ENCODE results near the gene VMP1. TPM values are rescaled to one million over a fixed set of nuclear protein-coding genes. Genes with fewer than 3 reads are reported as not detected.
A peak's percentile ranks its signal among the peaks of the same experiment; 100 is the strongest.
"Not testable (repeated sequence)": the region's sequence is repeated elsewhere in the genome, so short reads cannot be mapped to it uniquely, and the experiment has no call there.

Gene VMP1
- total RNA-seq, 1 donor from 2014 or later, result 183 TPM

- H3K27me3 ChIP-seq, result no peaks in the 10 kb centered on the region
- H3K9me3 ChIP-seq, result no peaks in the 10 kb centered on the region
- intact Hi-C loops (cut with DNase I), result no loop called here
- H3K4me1 ChIP-seq, result peaks cover 0 to 40% of the 10 kb centered on the region in 2 donors
- H3K4me3 ChIP-seq, result no peak overlapping the region
- H3K36me3 ChIP-seq, result no peaks in the 10 kb centered on the region
- TF ChIP-seq CTCF (IDR thresholded peaks at IDR 0.05), result no peak
- peak overlapping the region; percentile 60 to 63 for H3K27ac ChIP-seq
- peak in 1 of 2 donors; percentile 63 for DNase-seq (ENCODE audit: low spot score in 2 of 2)
Observed at GRCh38 chr17:59851439-59852375, 144.3 kb downstream of the VMP1 start.

GRCh38 chr17:59852847-59853167 is 145.4 kb downstream of the VMP1 start:
- peak overlapping the region; percentile 60 to 63 for H3K27ac ChIP-seq
- H3K4me1 ChIP-seq, result peaks cover 0 to 30% of the 10 kb centered on the region in 2 donors

GRCh38 chr17:59853168-59853918 is 145.9 kb downstream of the VMP1 start:
- peak in 2 of 3 experiments; percentile 9 to 21 for TF ChIP-seq CTCF (IDR thresholded peaks at IDR 0.05)
- no peaks in the 10 kb centered on the region for H3K27me3 ChIP-seq
- DNase-seq (ENCODE audit: low spot score in 2 of 2), result peak in 1 of 2 donors; percentile 71
- no peaks in the 10 kb centered on the region for H3K9me3 ChIP-seq
- peaks cover 0 to 28% of the 10 kb centered on the region in 2 donors for H3K4me1 ChIP-seq
- peak overlapping the region; percentile 60 to 63 for H3K27ac ChIP-seq
- no peak overlapping the region for H3K4me3 ChIP-seq
- intact Hi-C loops (cut with DNase I), result no loop called here
- no peaks in the 10 kb centered on the region for H3K36me3 ChIP-seq

More at GRCh38 chr17:59852847-59853167, 145.4 kb downstream of the VMP1 start:
- H3K9me3 ChIP-seq; H3K4me3 ChIP-seq; H3K27me3 ChIP-seq; H3K36me3 ChIP-seq; intact Hi-C loops (cut with DNase I): not testable (repeated sequence)
- peak in 1 of 2 donors; percentile 12 for DNase-seq (ENCODE audit: low spot score in 2 of 2)

- H3K27me3 ChIP-seq; H3K36me3 ChIP-seq; intact Hi-C loops (cut with DNase I); H3K4me3 ChIP-seq; H3K9me3 ChIP-seq: not testable (repeated sequence)
- DNase-seq (ENCODE audit: low spot score in 2 of 2), result peak in 1 of 2 donors; percentile 51
- Histone ChIP-seq H3K27ac (peak overlapping the region; percentile 60 to 63), H3K4me1 (peaks cover 0 to 29% of the 10 kb centered on the region in 2 donors)
Observed at GRCh38 chr17:59853919-59854729, 146.7 kb downstream of the VMP1 start.

GRCh38 chr17:59856859-59857794 is 149.7 kb downstream of the VMP1 start:
- TF ChIP-seq CTCF (IDR thresholded peaks at IDR 0.05), result no peak
- intact Hi-C loops (cut with DNase I), result no loop called here
- H3K27ac ChIP-seq, result peak overlapping the region in 1 of 2 donors; percentile 63

More at GRCh38 chr17:59856859-59857794, 149.7 kb downstream of the VMP1 start:
- Histone ChIP-seq H3K9me3 (no peaks in the 10 kb centered on the region), H3K36me3 (peaks cover 11% of the 10 kb centered on the region in 2 donors), H3K4me3 (no peak overlapping the region), H3K4me1 (peaks cover 0 to 22% of the 10 kb centered on the region in 2 donors), H3K27me3 (no peaks in the 10 kb centered on the region)
- DNase-seq (ENCODE audit: low spot score in 2 of 2), result peak in 1 of 2 donors; percentile 19
